GM18520 (cell line): ENCODE results near the gene RIC3.

ENCODE experiments used
- ATAC-seq: cut with Tn5 transposase; IDR thresholded peaks from one replicate; pipeline ENCODE4 v1.9.1; 2021; ENCODE audit not compliant: unreplicated experiment

The RIC3 gene

DNA sequence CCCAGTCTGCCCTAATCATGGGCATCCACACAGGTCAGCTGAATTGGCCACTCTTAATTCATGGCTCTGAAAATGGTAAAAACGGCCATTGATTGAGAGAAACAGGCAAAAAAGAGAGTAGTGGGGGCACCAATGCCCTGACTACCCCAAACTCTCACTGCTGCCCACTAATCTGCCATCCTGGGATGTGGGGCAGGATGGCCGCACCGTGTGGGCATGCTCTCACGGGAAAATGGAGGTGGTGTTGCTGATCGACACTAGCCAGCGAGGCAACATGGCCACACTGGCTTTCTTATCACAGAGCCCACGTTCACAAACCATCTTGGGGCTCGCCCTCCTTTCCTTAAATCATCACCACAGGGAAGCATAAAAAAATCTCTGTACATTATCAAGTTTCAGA is 99.1 kb downstream of the RIC3 start:
- no peak for ATAC-seq

DNA sequence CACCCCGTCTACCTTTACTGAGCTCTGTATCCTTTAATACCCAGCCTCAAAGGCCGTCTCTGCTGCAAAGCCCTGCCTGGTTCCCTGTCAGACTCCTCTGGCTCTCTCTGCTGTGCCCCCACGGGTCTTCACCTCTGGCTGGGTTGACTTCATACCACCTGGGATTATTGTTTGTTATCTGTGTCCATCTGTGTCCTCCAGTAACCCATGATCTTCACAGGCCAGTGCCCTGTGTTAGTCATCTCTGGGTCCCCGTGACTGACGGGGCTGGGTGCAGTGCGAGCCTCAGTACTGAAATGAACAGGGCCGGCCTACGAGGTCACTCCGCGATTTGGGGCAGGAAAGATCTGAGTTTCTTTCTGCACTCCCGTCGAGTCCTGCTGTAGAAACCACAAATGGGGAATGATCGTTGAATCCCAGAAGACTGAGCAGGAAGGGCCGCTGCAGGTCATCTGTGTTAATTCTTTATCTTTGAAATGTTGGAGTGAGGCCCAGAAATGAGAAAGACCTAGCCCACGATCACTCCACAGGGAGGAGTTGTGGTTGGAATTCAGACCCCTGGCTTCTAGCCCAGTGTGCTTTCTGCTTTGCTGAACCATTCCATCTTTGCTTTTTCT is 100.1 kb downstream of the RIC3 start:
- ATAC-seq = no peak

DNA sequence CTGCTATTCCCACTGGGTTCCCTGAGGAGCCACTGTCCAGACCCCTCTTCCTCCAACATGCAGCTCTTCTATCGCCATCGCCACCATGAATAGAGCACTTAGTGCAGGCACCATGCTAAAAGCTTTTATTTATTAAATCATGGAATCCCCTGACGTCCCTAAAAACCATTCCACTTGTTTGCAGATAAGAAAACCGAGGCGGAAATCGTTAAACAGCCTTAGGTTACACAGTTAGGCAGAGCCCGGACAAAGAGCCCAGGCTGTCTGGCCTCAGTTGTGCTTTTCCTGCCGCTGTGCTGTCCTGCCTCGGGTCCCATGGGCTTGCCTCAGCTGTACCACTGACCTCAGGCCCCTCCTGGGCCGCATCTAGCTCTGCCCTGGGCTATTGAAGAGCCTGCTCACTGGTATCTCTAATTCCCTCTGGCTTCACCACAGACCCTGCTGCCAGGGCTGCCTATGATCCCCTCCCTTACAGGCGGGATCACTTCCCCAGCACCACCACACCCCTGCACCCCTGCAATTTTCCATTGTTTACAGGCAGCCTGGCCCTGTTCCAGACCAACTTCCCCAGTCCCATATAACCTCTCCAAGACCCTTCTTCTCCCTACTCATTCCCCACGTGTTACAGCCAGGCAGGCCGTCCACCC is 100.8 kb downstream of the RIC3 start:
- ATAC-seq = no peak

DNA sequence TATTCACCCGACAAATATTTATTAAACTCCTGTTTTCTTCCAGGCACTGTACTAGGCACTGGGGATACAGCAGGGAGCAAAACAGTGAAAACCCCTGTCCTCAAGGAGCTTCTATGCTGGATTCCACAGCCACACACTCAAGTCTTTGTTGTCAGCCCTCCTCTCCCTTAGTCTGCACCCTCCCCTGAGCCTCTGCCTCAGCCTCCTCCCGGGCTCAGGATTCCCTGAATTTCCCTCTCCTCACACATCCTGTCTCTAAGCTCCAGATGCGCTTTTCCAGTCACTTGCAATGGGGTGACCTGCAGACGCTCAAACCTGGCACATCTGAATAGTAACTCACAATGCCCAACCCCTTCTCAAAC is 101.3 kb downstream of the RIC3 start:
- no peak for ATAC-seq

DNA sequence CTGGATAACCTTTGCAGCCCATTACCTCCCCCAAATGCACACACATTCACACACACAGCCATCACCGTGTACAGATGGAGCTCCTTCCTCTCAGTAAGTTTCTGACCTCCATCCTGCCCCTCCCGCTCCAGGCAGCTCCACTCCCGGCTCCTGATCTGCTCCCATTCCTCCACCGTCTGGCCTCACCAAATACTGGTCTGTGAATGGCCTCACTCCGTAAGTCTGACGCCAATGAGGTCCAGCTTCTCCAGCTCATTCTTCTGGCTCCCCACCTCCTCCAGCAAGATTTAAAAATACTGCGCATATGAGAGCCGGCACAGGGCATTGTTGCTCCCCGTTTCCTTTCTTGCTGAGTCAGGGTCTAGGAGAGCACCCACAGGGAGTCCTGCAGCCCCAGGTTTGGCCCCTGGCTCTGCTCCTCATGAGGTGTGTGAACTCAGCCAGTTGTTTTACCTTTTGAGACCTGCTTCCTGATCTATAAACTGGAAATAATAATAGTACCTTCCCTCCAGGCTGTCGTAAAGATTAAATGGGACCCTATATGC is 101.8 kb downstream of the RIC3 start:
- ATAC-seq = no peak

DNA sequence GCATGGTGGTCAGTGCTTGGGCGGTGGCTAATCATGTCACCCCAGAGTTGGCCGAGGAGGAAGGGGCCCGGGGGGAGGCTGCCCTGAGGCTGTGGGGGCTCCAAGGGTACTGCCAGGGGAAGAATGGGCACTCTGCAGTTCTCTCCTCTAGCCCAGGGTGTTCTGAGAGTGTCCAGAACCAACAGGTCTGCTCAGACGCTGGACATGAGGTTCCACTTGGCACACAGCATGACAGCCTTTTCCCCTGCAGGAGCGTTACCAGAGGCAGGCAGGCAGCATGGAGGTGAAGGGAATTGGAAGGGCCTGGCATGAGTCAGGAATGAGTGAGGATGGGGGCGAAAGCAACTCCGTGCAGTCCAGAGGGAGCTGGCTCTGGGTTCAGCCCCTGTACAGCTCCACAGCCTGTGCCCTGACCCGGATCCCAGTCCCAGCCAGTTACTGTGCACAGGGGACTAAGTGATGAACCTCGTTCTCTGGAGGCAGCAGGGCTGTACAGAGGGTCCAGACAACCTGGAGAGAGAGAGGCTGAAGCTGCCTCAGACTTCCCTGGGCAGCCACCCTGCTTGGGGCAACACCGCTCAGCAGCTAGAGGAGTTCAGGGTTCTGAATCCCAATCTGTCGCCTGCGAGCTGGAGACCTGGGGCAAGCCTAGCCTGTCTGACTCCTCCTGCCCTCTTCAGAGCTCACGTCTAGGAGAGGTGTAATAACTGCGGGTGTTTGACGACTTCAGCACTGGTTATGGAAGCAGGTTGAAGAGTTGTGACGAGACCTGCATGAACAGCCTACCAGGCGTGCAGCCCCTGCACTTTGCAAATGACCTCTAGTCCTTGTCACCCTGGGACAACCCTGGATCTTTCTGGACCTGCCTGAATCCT is 102.6 kb downstream of the RIC3 start:
- no peak for ATAC-seq

DNA sequence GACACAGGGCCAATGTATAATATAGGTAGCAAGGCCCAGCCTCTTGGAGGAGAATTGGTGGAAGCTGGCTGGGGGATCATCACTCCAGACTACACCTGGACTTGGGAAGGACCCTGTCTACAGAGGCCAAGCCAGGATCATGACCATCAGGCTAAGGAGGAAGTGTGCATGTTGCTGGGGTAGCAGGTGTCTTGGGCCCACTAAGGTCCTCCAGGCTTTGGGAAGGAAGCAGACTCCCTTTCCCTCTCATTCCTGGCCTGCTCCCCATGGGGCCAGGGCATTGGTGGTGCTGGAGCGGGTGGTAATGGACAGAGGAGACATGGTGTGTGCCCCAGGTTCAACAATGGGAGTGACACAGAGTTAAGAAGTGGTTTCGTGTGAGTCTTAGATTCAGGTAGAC is 103.8 kb downstream of the RIC3 start:
- no peak for ATAC-seq

DNA sequence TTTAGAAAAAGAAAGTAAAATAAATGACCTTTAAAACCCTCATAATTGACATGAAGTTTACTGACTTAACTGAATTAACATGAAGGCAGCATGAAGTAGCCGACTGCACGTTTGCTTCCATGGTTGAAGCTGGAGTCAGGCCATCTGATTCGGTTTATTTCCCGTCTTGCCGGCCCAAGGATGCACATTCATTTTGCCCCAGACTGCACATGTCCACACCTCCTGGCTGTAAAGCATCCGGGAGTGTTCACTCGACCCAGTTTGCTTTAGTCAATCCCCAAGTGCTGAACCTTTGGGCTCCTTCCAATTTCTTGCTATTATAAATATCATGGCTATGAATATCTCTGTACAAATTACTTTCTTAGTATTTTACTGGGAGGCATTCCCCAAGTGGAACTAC is 105.5 kb downstream of the RIC3 start:
- ATAC-seq = no peak

DNA sequence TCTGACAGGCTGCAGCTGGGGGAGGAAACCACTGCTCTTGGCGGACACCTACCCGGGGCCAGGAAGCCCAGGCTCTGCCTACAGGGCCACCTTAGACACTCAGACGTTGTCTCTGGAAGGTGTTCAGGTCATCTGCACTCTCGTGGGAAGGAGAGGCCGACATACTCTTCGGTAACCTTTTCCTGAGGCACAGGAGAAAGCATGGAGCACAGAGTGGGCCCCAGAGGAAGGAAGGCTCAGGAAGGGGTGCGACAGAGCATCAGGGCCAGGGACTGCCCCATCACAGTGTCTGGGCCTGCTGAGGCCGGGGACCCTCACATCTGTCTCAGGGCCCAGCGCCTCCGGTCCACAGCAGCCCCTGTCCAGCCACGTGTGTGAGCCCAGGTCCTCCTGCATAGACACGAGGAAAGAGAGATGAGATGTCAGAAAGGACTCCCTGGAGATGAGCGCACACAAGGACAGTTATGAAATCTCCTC is 106.0 kb downstream of the RIC3 start:
- no peak for ATAC-seq

DNA sequence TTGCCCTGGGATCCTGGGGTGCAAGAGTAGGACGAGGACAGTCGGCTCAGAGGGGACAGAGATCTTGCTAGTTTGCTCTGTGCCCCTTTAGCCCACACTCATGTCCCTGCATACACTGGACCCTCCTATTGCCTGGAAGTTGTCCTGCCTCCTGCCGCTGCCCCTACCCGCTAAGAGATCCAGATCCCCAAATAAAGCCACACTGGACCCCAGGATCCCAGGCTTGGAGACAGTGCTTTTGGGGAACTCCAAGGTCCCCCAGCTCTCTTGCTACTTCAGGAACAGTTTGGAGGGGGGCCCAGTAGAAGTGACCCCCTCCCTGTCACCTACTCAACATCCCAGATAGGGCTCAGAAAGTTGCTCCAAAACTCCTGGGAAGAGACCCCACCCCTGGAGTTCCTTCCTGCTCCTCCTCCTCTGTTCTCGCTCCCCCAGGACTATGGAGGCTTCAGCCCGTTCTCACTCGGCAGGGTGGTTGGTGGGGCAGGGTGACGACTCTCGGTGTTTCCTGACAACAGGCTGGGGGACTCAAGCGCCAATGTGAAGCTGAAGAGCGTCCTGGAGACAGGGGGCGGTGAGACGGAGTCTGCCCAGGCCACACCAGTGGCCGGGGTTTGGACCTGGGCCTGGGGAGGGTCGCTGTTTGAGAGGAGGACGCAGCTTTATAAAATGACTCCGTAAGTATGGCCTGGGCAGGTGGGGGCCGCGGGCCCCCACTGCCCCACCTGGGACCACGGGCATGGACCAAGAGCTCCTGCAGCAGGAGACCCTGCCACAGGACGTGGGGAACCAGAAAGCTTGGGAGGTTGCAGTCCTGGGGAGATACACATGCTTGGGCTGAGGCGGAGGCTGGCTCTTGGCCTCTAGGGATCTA is 107.0 kb downstream of the RIC3 start:
- ATAC-seq = no peak

DNA sequence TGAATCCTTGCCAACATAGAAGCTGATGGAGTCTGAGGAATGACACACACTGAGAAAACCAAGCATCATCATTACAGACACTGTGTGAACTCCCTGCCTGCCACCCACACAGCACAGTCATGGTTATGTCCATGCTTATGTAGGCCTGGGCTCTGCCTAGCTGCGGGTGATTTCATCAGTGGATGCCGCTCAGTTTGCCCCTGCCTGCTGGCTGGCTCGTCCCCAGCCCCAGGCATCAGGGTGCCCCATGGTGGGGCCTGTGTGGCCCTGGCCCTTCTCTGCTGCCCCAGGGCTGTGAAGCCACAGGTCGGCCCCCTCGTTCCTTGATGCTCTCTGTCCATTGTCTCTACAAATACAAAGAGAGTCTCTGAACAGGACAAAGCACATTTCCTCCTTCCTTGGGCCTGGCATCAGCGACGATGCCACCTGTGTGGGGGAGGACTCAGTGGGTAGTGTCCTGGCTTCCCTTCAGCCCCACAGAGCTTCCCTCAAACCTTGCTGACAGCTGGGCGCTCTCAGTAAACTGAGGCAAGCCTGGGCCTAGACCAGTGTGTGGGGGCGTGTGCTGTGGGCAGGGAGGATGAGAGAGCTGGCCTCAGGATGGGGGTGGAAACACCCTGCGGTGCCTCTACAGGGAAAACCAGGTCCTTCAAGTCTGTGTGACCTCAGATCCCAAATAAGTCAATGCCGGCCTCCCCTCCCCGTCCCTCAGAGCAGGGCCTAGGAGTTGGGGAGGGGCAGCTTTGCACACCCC is 107.8 kb downstream of the RIC3 start:
- no peak for ATAC-seq

DNA sequence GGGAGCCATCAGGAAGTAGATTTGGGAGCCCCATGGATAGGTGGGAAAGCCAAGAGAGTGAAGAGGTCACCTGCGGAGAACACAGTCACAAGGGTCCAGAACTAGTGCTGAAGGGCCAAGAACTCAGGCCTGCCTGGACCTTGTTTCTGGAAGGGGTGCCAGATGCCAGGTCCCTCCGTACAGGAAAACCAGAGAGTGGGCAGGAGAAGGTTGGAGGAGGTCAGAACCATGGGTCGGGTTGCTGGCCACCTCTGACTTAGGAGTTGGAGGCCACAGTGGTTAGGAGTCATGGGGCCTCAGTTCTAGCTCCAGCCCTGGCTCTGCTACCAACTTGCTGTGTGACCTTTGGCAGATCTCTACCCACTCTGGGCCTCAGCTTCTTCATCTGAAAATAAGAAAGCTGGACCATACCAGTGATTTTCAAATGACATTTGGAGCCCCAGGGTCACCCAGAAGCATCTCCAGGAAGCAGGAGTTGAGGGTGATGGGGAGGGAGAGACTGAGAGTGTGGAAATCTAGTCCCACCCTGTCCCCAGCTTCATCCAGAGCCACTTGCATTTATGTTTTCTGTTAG is 108.6 kb downstream of the RIC3 start:
- ATAC-seq = no peak

DNA sequence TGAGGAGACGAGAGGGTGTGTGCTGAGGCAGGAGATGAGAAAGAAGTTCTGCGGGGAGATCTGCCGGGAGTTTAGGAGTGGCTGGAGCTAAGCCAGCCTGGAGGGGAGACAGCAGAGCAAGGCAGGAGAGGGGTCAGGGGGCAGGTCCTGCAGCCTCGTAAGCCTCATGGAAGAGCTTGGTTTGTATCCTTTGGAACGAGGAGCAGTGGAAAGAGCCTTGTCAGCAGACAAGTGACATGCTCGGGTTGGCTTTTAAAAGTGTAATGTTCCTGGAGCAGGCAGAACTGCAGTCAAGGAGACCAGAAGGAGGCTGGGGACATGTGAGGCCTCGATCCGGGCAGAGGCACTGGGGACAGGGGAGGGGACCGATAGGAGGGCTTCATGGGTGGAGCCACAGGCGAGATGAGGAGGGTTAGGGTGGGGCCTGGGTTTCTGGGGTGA is 109.2 kb downstream of the RIC3 start:
- no peak for ATAC-seq

DNA sequence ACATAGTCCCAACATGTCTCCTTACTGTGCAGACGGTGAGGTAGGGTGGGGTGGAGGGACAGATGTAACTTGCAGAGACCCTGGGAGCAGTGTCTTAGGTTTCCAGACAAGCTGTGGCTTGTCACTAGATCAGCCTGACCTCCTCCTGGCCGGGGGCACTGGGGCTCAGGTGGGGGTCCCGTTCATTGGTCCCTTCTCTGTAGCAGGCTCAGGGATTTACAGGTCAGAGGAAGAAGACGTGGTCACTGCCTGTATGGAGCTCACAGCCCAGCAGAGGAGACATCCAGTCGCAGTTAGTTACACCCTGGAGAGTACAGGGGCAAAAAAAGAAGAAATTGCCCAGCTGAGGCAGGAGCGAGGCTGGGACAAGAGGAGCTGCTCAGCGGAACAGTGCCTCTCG is 109.8 kb downstream of the RIC3 start:
- no peak for ATAC-seq

DNA sequence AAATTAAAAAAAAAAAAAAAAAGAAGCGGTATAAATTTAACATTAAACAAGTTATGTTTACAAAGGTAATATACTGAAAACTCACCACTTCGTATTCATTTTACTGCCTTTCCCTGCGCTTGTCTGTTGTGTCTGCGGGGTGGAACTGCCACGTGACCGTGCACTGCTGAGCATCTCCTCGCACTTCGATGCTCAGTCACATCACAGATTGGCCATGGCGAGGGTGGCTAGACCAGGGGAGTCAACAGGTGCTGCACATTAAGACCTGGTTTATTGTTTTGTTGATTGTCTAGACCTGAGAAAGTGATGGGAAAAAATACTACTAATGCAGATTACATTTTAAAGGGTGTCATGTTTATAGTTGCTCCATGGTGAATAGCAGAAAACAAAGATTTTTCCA is 110.6 kb downstream of the RIC3 start:
- ATAC-seq = no peak

DNA sequence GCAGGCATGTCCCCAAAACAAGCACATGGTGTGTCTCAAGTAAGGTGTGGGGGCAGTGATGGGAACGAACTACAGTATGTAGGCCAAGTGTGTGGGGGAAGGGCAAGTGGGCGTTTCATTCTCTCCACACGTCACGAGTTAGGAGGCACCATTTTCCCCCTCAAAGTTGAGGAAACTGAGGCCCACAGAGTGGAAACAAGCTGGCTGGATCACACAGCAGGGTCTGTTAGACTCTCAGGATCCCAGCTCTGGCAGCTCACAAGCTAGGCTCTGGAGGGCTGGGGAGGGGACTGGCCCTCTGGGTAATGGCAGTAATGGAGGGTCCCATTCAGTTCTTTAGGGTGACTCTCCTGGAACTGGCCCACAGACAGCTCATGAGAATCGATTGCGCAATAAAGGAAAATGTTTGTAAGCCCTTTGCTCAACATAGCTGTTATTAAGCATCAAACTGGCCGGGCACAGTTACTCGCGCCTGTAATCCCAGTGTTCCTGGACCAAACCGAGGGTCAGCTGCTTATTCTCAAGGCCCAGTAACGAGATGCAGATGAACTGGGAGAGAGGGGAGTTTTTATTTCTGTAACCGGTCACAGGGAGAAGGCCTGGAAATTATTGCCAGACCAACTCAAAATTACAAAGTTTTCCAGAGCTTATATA is 111.9 kb downstream of the RIC3 start:
- ATAC-seq = no peak
